A673 (cell line): ENCODE measurements around the gene POLN. TPM values are rescaled to one million over a fixed set of nuclear protein-coding genes. Genes with fewer than 3 reads are reported as not detected.

Source experiments
- BruUV-seq: library from RNA; stranded (reverse); fragments of 400-500 nt; replicated peaks from 2 replicates; lab custom pipeline; 2021; lab: Mats Ljungman, UMichigan
- CTCF ChIA-PET: fragments of 300-600 bp; sonication (Branson Sonifier 250); formaldehyde crosslinking; loops from one replicate; lab custom pipeline; 2022; ENCODE audit warnings: antibody characterized with exemption; lab: Charles Lee
- POLR2A ChIA-PET: fragments of 300-600 bp; sonication (Branson Sonifier 250); formaldehyde crosslinking; loops from one replicate; lab custom pipeline; 2022; ENCODE audit warnings: antibody characterized with exemption; ENCODE audit not compliant: low non-redundant PET; lab: Charles Lee
- DNase-seq: peaks from one replicate; pipeline ENCODE4 v3.0.0-alpha.2; 2015; ENCODE audit warnings: low spot score
- H3K27ac ChIP-seq: fragments of 200-600 bp; sonication (generic); 2 replicates; pipeline ENCODE4 v1.5.1; 2016; ENCODE audit warnings: mixed run types, low read depth, mild to moderate bottlenecking, mixed read lengths, antibody characterized with exemption, low read length; ENCODE audit not compliant: poor library complexity, severe bottlenecking
- H3K27me3 ChIP-seq: fragments of 200-600 bp; sonication (generic); replicated peaks from 2 replicates; pipeline ENCODE4 v1.6.1; 2017; ENCODE audit warnings: mixed run types, low read depth, mild to moderate bottlenecking, mixed read lengths, antibody characterized with exemption, low read length; ENCODE audit not compliant: insufficient read depth, poor library complexity
- H3K36me3 ChIP-seq: fragments of 200-600 bp; sonication (generic); 2 replicates; pipeline ENCODE4 v1.6.1; 2016; ENCODE audit warnings: mixed run types, mild to moderate bottlenecking, mixed read lengths, antibody characterized with exemption, low read length; ENCODE audit not compliant: insufficient read depth, poor library complexity, severe bottlenecking
- H3K4me1 ChIP-seq: fragments of 200-600 bp; sonication (generic); 2 replicates; pipeline ENCODE4 v1.6.1; 2017; ENCODE audit warnings: mixed run types, mild to moderate bottlenecking, mixed read lengths, antibody characterized with exemption, low read length; ENCODE audit not compliant: insufficient read depth, poor library complexity, severe bottlenecking
- H3K4me3 ChIP-seq: fragments of 200-600 bp; sonication (generic); 2 replicates; pipeline ENCODE4 v1.5.1; 2016; ENCODE audit warnings: low read depth, mixed run types, mild to moderate bottlenecking, mixed read lengths, low read length; ENCODE audit not compliant: poor library complexity, severe bottlenecking
- H3K9me3 ChIP-seq: fragments of 200-600 bp; sonication (generic); 2 replicates; pipeline ENCODE4 v1.6.1; 2016; ENCODE audit warnings: mixed run types, low read depth, mild to moderate bottlenecking, mixed read lengths, antibody characterized with exemption, low read length; ENCODE audit not compliant: poor library complexity, severe bottlenecking
- CTCF ChIP-seq: fragments of 300-800, 200-600 bp; sonication (generic); conservative IDR thresholded peaks from 2 replicates; pipeline ENCODE4 v1.5.1; 2017; ENCODE audit warnings: low read depth, mild to moderate bottlenecking, antibody characterized with exemption, low read length, moderate library complexity, mixed read lengths
- EZH2 ChIP-seq: fragments of 200-600 bp; sonication (generic); IDR thresholded peaks from 2 replicates; pipeline ENCODE4 v1.6.1; 2017; ENCODE audit warnings: borderline replicate concordance, low read depth, mild to moderate bottlenecking, mixed read lengths, antibody characterized with exemption, low read length; ENCODE audit not compliant: poor library complexity, severe bottlenecking
- intact Hi-C: fragments of 100-400 bp; cut with micrococcal nuclease; formaldehyde crosslinking; loops from one replicate; pipeline ENCODE4 v1.10.0; 2022; ENCODE audit not compliant: unreplicated experiment
- total RNA-seq: library from RNA; stranded (reverse); gene quantifications from 2 replicates; pipeline ENCODE4 v1.2.3, GENCODE V29; 2021

The POLN gene
- total RNA-seq, 1 experiment from 2014 or later: 4.0 TPM

GRCh38 chr4:2089222-2089621 lies 152.7 kb downstream of the POLN start:
- BruUV-seq: no TSS peak
- TF ChIP-seq EZH2: no peak
- no peak for TF ChIP-seq CTCF
- DNase-seq: no peak
- ChIA-PET CTCF (no interaction called here), POLR2A (no interaction called here)
- H3K4me3 ChIP-seq: no peak overlapping the region
- no peak overlapping the region for H3K27ac ChIP-seq
- intact Hi-C loops: no loop called here
- no peaks in the 10 kb centered on the region for H3K4me1 ChIP-seq
- no peaks in the 10 kb centered on the region for H3K36me3 ChIP-seq
- H3K9me3 ChIP-seq: no peaks in the 10 kb centered on the region
- peaks cover 5% of the 10 kb centered on the region for H3K27me3 ChIP-seq

GRCh38 chr4:2087170-2087569 lies 154.8 kb downstream of the POLN start:
- no peak overlapping the region for H3K4me3 ChIP-seq
- H3K4me1 ChIP-seq: no peaks in the 10 kb centered on the region
- ChIA-PET POLR2A (no interaction called here), CTCF (no interaction called here)
- H3K27me3 ChIP-seq: peaks cover 5% of the 10 kb centered on the region
- H3K9me3 ChIP-seq: no peaks in the 10 kb centered on the region
- DNase-seq: no peak
- intact Hi-C loops: no loop called here
- H3K36me3 ChIP-seq: no peaks in the 10 kb centered on the region
- no peak overlapping the region for H3K27ac ChIP-seq
- TF ChIP-seq EZH2 (no peak), CTCF (peak; percentile 16; the same call in 1 of the 2 replicates)
- no TSS peak for BruUV-seq

- TF ChIP-seq CTCF: no peak
- no peak for TF ChIP-seq EZH2
These were observed 156.4 kb downstream of the POLN start for GRCh38 chr4:2085496-2085901.

More at GRCh38 chr4:2085496-2085901, 156.4 kb downstream of the POLN start:
- BruUV-seq: no TSS peak
- Histone ChIP-seq H3K9me3 (no peaks in the 10 kb centered on the region), H3K27me3 (peaks cover 5% of the 10 kb centered on the region), H3K27ac (no peak overlapping the region), H3K4me1 (no peaks in the 10 kb centered on the region), H3K36me3 (no peaks in the 10 kb centered on the region), H3K4me3 (no peak overlapping the region)
- POLR2A ChIA-PET: no interaction called here
- CTCF ChIA-PET: no interaction called here
- DNase-seq: no peak
- intact Hi-C loops: no loop called here
